ENCODE data around the gene SWI5.
A peak's percentile ranks its signal among the peaks of the same experiment; 100 is the strongest.

Gene SWI5

DNA sequence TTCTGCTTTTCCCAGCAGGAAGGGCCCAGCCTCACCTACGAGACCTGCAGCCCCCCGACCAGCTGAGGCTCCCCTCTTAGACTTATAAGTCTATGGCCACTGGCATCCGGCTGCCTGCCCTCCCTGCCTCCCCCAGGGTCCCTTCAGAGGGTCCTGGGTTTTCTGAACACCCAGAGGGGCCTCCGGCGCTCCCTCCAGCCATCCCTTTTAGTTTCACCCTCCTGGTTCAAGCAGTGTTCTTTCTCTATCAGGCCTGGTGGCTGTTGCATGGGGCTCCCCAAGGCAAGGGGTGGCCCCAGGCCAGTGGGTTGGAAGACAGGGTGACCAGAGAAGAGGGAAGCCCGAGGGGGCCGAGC, 22.1 kb upstream of the SWI5 start:
- TF ChIP-seq EZH2phosphoT487 (conservative IDR thresholded peaks at IDR 0.05; ENCODE audit: low read length) = no peak
- TF ChIP-seq, protein P1, sequence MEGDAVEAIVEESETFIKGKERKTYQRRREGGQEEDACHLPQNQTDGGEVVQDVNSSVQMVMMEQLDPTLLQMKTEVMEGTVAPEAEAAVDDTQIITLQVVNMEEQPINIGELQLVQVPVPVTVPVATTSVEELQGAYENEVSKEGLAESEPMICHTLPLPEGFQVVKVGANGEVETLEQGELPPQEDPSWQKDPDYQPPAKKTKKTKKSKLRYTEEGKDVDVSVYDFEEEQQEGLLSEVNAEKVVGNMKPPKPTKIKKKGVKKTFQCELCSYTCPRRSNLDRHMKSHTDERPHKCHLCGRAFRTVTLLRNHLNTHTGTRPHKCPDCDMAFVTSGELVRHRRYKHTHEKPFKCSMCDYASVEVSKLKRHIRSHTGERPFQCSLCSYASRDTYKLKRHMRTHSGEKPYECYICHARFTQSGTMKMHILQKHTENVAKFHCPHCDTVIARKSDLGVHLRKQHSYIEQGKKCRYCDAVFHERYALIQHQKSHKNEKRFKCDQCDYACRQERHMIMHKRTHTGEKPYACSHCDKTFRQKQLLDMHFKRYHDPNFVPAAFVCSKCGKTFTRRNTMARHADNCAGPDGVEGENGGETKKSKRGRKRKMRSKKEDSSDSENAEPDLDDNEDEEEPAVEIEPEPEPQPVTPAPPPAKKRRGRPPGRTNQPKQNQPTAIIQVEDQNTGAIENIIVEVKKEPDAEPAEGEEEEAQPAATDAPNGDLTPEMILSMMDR (IDR thresholded peaks at IDR 0.05; ENCODE audit: insufficient read depth, low read length, poor library complexity, severe bottlenecking) = no peak
- H3K27ac ChIP-seq (ENCODE audit: low read depth, low read length) = no peak overlapping the region
- H3K9me3 ChIP-seq (ENCODE audit: insufficient read depth, low read length) = no peaks in the 10 kb centered on the region
- H3K4me2 ChIP-seq (ENCODE audit: low read depth, low read length, poor library complexity, severe bottlenecking) = no peak overlapping the region
- H3K79me2 ChIP-seq (ENCODE audit: insufficient read depth, low read length) = no peaks in the 10 kb centered on the region
- H3K27me3 ChIP-seq (ENCODE audit: low read length) = no peaks in the 10 kb centered on the region
- H3K4me3 ChIP-seq (ENCODE audit: insufficient read depth, low read length, poor library complexity, severe bottlenecking) = no peak overlapping the region
- H3F3A ChIP-seq (ENCODE audit: insufficient read depth) = 0 out of 2 replicates have a peak, but pooled peaks cover 3% of the 10 kb centered on the region
- H2AFZ ChIP-seq (ENCODE audit: low read depth, low read length, severe bottlenecking) = no peak overlapping the region
- no peaks in the 10 kb centered on the region for H3K9me2 ChIP-seq (replicated peaks; ENCODE audit: insufficient read depth, low read length)
- H3K9ac ChIP-seq (ENCODE audit: low read length) = no peak overlapping the region
- no peaks in the 10 kb centered on the region for H3K36me3 ChIP-seq (ENCODE audit: low read length)
- no peaks in the 10 kb centered on the region for H4K20me1 ChIP-seq (ENCODE audit: low read depth, low read length)

DNA sequence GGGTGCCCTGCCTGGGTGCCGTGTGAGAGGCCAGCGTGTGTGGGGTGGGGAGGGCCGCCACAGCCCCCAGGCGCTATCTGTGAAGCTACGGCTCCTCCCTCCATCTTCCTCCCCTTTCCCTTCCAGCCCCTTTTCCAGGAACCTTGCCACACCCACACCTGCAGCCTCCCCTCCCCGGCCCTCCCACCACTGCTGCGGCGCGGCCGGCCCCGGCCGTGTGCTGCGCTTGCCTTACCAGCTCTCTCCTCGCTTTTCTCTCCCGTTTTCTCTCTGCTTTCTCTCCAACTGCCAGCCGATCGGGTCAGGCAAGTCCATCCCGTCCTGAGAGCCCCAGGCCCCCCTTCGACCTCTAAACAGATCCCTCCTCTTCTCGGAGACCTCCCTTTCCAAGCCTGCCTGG, 21.7 kb upstream of the SWI5 start:
- TF ChIP-seq EZH2phosphoT487 (conservative IDR thresholded peaks at IDR 0.05; ENCODE audit: low read length) = no peak
- TF ChIP-seq, protein P1 (IDR thresholded peaks at IDR 0.05; ENCODE audit: insufficient read depth, low read length, poor library complexity, severe bottlenecking) = no peak
- H3K4me2 ChIP-seq (ENCODE audit: low read depth, low read length, poor library complexity, severe bottlenecking) = no peak overlapping the region
- no peak overlapping the region for H2AFZ ChIP-seq (ENCODE audit: low read depth, low read length, severe bottlenecking)
- H4K20me1 ChIP-seq (ENCODE audit: low read depth, low read length) = no peaks in the 10 kb centered on the region
- H3K36me3 ChIP-seq (ENCODE audit: low read length) = no peaks in the 10 kb centered on the region
- no peak overlapping the region for H3K4me3 ChIP-seq (ENCODE audit: insufficient read depth, low read length, poor library complexity, severe bottlenecking)
- no peaks in the 10 kb centered on the region for H3K79me2 ChIP-seq (ENCODE audit: insufficient read depth, low read length)
- H3F3A ChIP-seq (ENCODE audit: insufficient read depth) = 0 out of 2 replicates have a peak, but pooled peaks cover 3% of the 10 kb centered on the region
- H3K27ac ChIP-seq (ENCODE audit: low read depth, low read length) = no peak overlapping the region
- H3K9me2 ChIP-seq (replicated peaks; ENCODE audit: insufficient read depth, low read length) = no peaks in the 10 kb centered on the region
- H3K9me3 ChIP-seq (ENCODE audit: insufficient read depth, low read length) = no peaks in the 10 kb centered on the region
- H3K27me3 ChIP-seq (ENCODE audit: low read length) = no peaks in the 10 kb centered on the region
- H3K9ac ChIP-seq (ENCODE audit: low read length) = no peak overlapping the region

DNA sequence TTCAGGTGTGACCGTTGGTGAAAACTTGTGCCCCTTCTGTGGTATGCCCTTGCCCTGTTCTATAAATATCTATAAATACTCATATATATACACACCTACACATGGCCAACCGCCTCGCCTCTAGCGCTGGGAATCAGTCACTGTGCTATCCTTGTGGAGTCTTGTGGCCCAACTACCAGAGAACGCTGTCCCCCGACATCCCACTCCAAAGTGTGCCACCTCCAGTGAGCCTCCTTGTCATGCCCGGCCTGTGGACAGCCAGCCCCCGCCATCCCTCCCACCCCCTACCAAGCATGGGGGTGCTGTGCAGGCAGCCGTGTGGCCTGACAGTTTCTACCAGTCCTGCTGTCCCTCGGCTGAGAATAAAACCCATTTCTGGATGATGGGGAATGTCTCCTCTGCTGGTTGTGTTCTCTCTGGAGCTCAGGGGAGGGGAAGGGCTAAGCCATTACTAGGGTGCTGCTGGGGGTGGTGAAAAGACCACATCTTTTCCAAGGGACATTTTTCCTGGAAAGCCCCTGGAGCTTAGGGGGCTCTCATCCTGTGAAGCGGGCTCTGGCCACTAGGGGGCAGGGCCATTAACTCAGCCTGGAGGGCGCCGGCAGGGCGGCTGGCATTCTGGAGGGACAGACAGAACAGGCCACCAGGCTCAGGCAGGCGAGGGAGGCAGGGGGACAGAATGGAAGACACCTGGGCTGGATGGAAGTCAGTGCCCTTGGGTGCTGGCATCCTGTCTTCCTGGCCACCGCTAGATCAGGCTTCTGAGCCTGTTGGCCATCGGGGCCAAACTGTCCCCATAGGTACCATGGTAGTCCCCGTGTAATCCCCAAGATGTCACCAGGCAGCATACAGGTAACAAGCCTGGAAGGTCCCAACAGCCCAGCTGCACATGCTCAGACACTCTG, 21.0 kb upstream of the SWI5 start:
- H3K4me3 ChIP-seq (ENCODE audit: insufficient read depth, low read length, poor library complexity, severe bottlenecking) = no peak overlapping the region
- no peak overlapping the region for H3K4me2 ChIP-seq (ENCODE audit: low read depth, low read length, poor library complexity, severe bottlenecking)
- no peaks in the 10 kb centered on the region for H3K9me3 ChIP-seq (ENCODE audit: insufficient read depth, low read length)
- H3F3A ChIP-seq (ENCODE audit: insufficient read depth) = no peaks in the 10 kb centered on the region
- H3K9me2 ChIP-seq (replicated peaks; ENCODE audit: insufficient read depth, low read length) = no peaks in the 10 kb centered on the region
- no peak overlapping the region for H3K9ac ChIP-seq (ENCODE audit: low read length)
- no peak overlapping the region for H2AFZ ChIP-seq (ENCODE audit: low read depth, low read length, severe bottlenecking)
- H3K79me2 ChIP-seq (ENCODE audit: insufficient read depth, low read length) = no peaks in the 10 kb centered on the region
- H4K20me1 ChIP-seq (ENCODE audit: low read depth, low read length) = no peaks in the 10 kb centered on the region
- H3K27me3 ChIP-seq (ENCODE audit: low read length) = no peaks in the 10 kb centered on the region
- H3K36me3 ChIP-seq (ENCODE audit: low read length) = no peaks in the 10 kb centered on the region
- no peak for TF ChIP-seq EZH2phosphoT487 (conservative IDR thresholded peaks at IDR 0.05; ENCODE audit: low read length)
- TF ChIP-seq, protein P1 (IDR thresholded peaks at IDR 0.05; ENCODE audit: insufficient read depth, low read length, poor library complexity, severe bottlenecking) = peak; percentile 95
- no peak overlapping the region for H3K27ac ChIP-seq (ENCODE audit: low read depth, low read length)
